Upper lobe of right lung (tissue), 1 donor: Measurements from ENCODE around the gene ERMN. TPM values are rescaled to one million over a fixed set of nuclear protein-coding genes. Genes with fewer than 3 reads are reported as not detected.

ENCODE experiments used
- ATAC-seq: fragments of 200-7000 bp; cut with Tn5 transposase; one replicate; pipeline ENCODE4 v1.9.1; 2020; ENCODE audit warnings: mild to moderate bottlenecking, moderate library complexity
- DNase-seq: peaks from one replicate; pipeline ENCODE4 v3.0.0-alpha.2; 2020
- H3K27ac ChIP-seq: fragments of 200-600 bp; one replicate; pipeline ENCODE4 v1.8.0; 2022
- H3K27me3 ChIP-seq: fragments of 200-600 bp; one replicate; pipeline ENCODE4 v1.8.0; 2022; ENCODE audit warnings: mild to moderate bottlenecking
- H3K36me3 ChIP-seq: fragments of 200-600 bp; one replicate; pipeline ENCODE4 v1.8.0; 2022
- H3K4me1 ChIP-seq: fragments of 200-600 bp; one replicate; pipeline ENCODE4 v1.8.0; 2022
- H3K4me3 ChIP-seq: fragments of 200-600 bp; one replicate; pipeline ENCODE4 v1.8.0; 2022; ENCODE audit warnings: mild to moderate bottlenecking
- H3K9me3 ChIP-seq: fragments of 200-600 bp; one replicate; pipeline ENCODE4 v1.8.0; 2022
- CTCF ChIP-seq: fragments of 200-600 bp; IDR thresholded peaks from one replicate; pipeline ENCODE4 v1.8.0; 2022; ENCODE audit warnings: antibody characterized with exemption
- intact Hi-C: fragments of 100-400 bp; cut with DNase I; formaldehyde crosslinking; loops from one replicate; pipeline ENCODE4 v1.11.0; 2022
- total RNA-seq: library from RNA; stranded (reverse); fragmentation: NEBNext Ultra II Directional; extraction: Animal tissue kit (Norgen Biotek cat#: 25700); gene quantifications from one replicate; pipeline ENCODE4 v1.2.1, GENCODE V29; 2021
- donor health status: DM: no; HTN: yes; CAD: no; lungs with severe emphysema.

Gene ERMN
- total RNA-seq, 1 donor from 2014 or later: 0.32 TPM

- TF ChIP-seq CTCF: peak; percentile 74
- Histone ChIP-seq H3K4me3 (no peak overlapping the region), H3K9me3 (no peaks in the 10 kb centered on the region), H3K27me3 (no peaks in the 10 kb centered on the region), H3K36me3 (no peaks in the 10 kb centered on the region), H3K4me1 (no peaks in the 10 kb centered on the region), H3K27ac (no peak overlapping the region)
- ATAC-seq (peak; percentile 81), DNase-seq (no peak)
- intact Hi-C loops: no loop called here
Observed at GRCh38 chr2:157336137-157337010, 10.8 kb upstream of the ERMN start.

GRCh38 chr2:157334797-157335196, 9.2 kb upstream of the ERMN start:
- ATAC-seq (no peak), DNase-seq (no peak)
- Histone ChIP-seq H3K4me3 (no peak overlapping the region), H3K4me1 (no peaks in the 10 kb centered on the region), H3K27me3 (no peaks in the 10 kb centered on the region), H3K36me3 (no peaks in the 10 kb centered on the region), H3K27ac (no peak overlapping the region), H3K9me3 (no peaks in the 10 kb centered on the region)
- intact Hi-C loops: no loop called here
- no peak for TF ChIP-seq CTCF

- no peak overlapping the region for H3K27ac ChIP-seq
- no peaks in the 10 kb centered on the region for H3K9me3 ChIP-seq
- H3K27me3 ChIP-seq: no peaks in the 10 kb centered on the region
- H3K4me3 ChIP-seq: no peak overlapping the region
- H3K4me1 ChIP-seq: no peaks in the 10 kb centered on the region
- DNase-seq (no peak), ATAC-seq (no peak)
- no peak for TF ChIP-seq CTCF
- intact Hi-C loops: no loop called here
- H3K36me3 ChIP-seq: no peaks in the 10 kb centered on the region
Observed at GRCh38 chr2:157334335-157334734, 8.7 kb upstream of the ERMN start.

- intact Hi-C loops: no loop called here
- Histone ChIP-seq H3K27me3 (no peaks in the 10 kb centered on the region), H3K4me3 (no peak overlapping the region), H3K27ac (no peak overlapping the region), H3K4me1 (no peaks in the 10 kb centered on the region), H3K36me3 (no peaks in the 10 kb centered on the region), H3K9me3 (no peaks in the 10 kb centered on the region)
- ATAC-seq (no peak), DNase-seq (no peak)
- TF ChIP-seq CTCF: no peak
Observed at GRCh38 chr2:157333304-157334047, 7.9 kb upstream of the ERMN start.

GRCh38 chr2:157329524-157329923, 3.9 kb upstream of the ERMN start:
- H3K27ac ChIP-seq: no peak overlapping the region
- no peaks in the 10 kb centered on the region for H3K4me1 ChIP-seq
- intact Hi-C loops: no loop called here
- H3K4me3 ChIP-seq: no peak overlapping the region
- ATAC-seq (peak; percentile 59), DNase-seq (no peak)
- no peaks in the 10 kb centered on the region for H3K27me3 ChIP-seq
- H3K9me3 ChIP-seq: no peaks in the 10 kb centered on the region
- TF ChIP-seq CTCF: no peak
- no peaks in the 10 kb centered on the region for H3K36me3 ChIP-seq
